IPS-NIHi7 (cell line): Measurements from ENCODE around the gene PXDN.
A peak's percentile ranks its signal among the peaks of the same experiment; 100 is the strongest.

Experiments used
- DNase-seq: peaks from one replicate; pipeline ENCODE4 v3.0.0; 2012; ENCODE audit warnings: mixed read lengths; ENCODE audit errors: extremely low spot score

Gene PXDN

DNA sequence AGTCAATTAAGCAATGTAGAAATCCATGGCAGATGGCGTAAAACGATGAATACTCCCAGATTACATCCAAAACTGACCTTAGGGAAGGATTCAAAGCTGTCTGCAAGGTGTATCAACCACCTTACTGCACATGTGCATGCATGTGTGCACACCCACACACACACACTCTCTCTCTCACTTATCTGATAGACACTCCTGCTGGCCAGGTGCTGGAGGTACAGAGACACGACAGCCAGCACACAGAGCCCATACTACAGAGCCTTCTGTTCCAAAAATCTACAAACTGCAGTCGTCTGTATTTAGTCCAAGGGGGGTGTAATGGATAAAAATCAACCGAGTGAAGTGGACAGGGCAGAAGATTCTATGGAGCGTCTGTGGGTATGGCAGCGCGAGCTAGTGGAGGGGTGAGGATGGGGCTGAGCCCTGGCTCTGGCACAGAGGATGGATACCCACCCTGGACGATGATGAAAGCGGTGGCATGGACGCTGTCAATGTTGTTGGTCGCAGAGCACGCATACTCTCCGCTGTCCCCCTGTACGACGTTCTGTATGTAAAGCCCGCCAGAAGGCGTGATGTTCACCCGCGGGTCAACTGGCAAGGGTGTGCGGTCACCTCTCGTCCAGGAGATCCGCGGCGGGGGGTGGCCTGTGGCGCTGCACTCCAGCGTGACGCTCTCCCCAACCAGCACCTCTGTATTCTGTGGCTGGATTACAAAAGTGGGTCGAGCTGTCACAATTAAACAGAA is 78.4 kb downstream of the PXDN start:
- no peak for DNase-seq

GRCh38 chr2:1664698-1665097 is 79.6 kb downstream of the PXDN start:
- DNase-seq = no peak

DNA sequence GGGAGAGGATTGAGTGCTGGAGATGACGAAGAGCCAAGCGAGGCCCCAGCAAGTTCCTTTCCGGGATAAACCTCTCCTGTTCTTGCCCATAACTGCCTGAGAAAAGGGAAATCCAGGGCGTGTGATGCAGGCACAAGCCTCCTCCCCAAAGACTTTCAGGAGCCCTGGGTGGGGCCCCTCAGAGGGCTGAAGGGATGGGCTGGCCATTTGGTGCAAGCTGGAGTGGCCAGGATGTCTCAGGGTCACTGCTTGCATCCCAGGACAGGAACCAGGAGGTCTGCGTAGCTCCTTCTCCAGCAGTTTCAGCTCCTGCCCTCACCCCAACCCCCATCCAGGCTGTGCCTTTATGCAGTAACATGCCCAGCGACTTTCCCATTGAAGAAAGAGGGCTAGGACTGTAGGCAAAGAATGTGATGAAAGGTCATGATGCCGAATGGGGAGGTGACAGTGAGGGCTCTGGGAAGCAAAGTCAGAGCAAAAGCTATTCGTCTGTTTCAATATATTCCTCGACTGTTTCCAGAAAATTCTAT is 80.2 kb downstream of the PXDN start:
- DNase-seq = no peak

DNA sequence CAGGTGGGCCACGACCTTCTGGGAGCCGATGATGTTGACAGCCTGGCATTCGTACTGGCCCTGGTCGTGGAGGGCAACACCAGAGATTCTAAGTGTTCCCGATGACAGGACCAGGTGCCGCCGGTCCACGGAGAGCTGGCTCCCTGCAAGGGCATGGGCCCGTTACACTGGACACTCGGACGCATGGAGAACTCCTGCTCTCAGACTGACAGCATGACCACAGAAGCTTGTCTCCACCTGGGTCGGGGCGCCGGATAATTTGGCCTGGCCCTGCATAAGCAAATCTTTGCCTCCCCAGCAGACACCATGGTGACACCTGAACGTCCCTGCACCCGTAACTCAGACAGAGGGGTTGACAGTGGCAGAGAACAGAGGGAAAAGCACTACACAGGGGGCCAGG is 80.7 kb downstream of the PXDN start:
- no peak for DNase-seq

- DNase-seq = no peak
These were observed 81.6 kb downstream of the PXDN start for GRCh38 chr2:1662606-1663180.

DNA sequence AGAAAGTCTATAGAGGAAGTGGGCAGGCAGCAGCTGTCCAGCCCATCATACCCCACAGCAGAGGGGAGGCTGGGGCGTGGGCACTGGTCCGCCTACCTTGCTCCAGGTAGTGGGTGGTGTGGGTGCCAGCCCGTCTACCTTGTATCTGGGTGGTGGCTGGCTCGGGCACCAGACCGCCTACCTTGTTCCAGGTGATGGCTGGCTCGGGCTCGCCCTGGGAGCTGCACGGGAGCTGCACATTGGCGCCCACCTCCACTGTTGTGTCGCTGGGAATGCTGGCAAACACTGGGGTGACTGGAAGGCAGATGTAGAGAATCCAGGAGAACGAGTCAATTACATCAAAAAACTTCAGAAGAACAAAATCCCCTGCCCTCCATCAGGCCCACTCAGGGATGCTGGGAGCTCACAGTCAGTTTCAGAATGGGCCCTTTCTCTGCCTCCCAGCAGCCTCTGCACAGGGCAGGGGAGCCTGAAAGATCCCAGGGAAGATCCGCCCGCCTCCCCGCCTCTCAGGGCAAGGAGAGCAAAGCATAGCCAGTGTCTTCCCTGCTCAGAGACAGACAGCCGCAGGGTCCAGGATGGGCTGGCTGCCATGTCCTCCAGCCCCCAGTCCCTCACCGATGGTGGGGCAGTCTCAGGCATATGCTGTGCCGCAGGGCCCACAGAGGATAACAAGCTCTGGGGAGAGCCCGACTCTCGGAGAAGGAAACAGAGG is 82.3 kb downstream of the PXDN start:
- DNase-seq = no peak

- no peak for DNase-seq
These were observed 83.4 kb downstream of the PXDN start for GRCh38 chr2:1660656-1661640.

GRCh38 chr2:1659951-1660565 is 84.3 kb downstream of the PXDN start:
- no peak for DNase-seq

- DNase-seq = no peak
These were observed 85.7 kb downstream of the PXDN start for GRCh38 chr2:1658394-1659151.

GRCh38 chr2:1656961-1657841 is 87.1 kb downstream of the PXDN start:
- DNase-seq = peak; percentile 63

- peak; percentile 58 for DNase-seq
These were observed 87.9 kb downstream of the PXDN start for GRCh38 chr2:1656326-1656960.

DNA sequence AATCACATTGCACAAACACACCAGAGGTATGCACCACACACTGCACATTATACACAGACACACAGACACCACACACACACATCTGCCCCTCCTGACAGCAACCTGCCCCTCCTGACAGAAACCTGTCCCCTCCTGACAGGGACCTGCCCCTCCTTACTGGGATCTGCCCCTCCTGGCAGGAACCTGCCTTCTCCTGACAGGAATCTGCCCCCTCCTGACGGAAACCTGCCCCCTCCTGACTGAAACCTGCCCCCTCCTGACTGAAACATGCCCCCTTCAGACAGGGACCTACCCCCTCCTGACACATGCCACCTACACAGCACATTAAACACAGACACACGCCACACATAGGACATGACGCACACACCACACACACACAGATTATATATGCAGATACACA is 88.9 kb downstream of the PXDN start:
- DNase-seq = no peak

GRCh38 chr2:1654696-1655374 is 89.5 kb downstream of the PXDN start:
- DNase-seq = no peak

GRCh38 chr2:1653956-1654695 is 90.2 kb downstream of the PXDN start:
- no peak for DNase-seq

GRCh38 chr2:1652034-1652790 is 92.1 kb downstream of the PXDN start:
- no peak for DNase-seq

DNA sequence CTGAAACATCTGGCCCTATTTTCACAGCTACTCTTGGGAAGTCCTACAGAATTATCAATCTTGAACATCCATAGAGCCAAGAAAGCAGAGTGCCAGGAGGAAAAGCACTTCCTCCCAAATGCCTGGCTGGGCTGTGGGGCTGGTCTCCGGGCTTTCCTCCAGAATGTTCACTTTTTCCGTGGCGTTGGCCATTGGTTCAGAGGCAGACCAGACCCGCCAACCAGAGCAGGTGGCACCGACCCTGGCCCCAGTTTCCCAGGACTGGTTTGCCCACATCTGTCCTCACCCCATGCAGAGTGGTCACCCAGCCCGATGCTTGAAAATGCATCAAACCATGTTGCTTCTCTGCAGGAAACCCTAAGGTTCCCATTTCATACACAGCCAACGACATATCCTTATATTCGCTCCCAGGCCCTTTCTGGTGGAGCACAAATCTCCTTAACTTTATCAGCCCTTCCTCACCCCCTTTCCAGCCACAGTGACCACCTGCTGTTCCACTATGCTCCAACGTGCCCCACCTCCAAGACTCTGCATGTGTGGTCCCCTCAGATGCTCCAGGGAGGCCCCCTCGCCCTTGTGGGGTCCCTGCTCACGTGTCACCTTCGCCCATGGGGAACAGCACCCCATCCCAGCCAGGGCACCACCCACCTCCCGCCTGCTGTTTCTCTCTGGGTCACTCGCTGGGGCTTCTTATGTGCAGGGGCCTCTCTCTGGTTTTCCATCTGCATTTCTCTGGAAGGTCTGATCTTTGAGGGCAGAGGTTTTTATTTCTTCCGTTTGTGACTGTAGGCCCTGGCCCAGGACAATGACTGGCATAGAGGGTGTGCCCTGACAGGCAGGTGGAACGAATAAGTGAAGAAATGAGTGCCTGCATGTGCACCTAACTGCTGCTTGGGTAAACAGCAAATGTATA is 92.9 kb downstream of the PXDN start:
- no peak for DNase-seq
